HCT116 (cell line): ENCODE data around the gene MRPS2. TPM values are rescaled to one million over a fixed set of nuclear protein-coding genes. Genes with fewer than 3 reads are reported as not detected.

ENCODE experiments used
- ATAC-seq: fragments of 200-7000 bp; cut with Tn5 transposase; 2 replicates; pipeline ENCODE4 v1.9.1; 2020; ENCODE audit warnings: mild to moderate bottlenecking, moderate library complexity
- BruUV-seq: library from RNA; stranded (reverse); fragments of 400-500 nt; replicated peaks from 2 replicates; lab custom pipeline; 2021; lab: Mats Ljungman, UMichigan
- CTCF ChIA-PET: fragments of 300-600 bp; sonication (Branson Sonifier 250); formaldehyde crosslinking; loops from one replicate; lab custom pipeline; 2021; ENCODE audit warnings: antibody characterized with exemption; lab: Charles Lee
- POLR2A ChIA-PET: fragments of 300-600, 350-600 bp; sonication (Branson Sonifier 250); formaldehyde crosslinking; loops from one replicate; lab custom pipeline; 2021; ENCODE audit warnings: antibody characterized with exemption; lab: Charles Lee
- RAD21 ChIA-PET, 2 experiments: fragments of 300-600 bp; sonication (Branson Sonifier 250); formaldehyde crosslinking; loops; one replicate each; lab custom pipeline; 2023; ENCODE audit warnings: low total read pairs in 2 of 2; ENCODE audit not compliant: uncharacterized antibody in 2 of 2, unreplicated experiment in 2 of 2, low non-redundant PET in 1 of 2; lab: Charles Lee
- DNase-seq: peaks from one replicate; pipeline ENCODE4 v3.0.0-alpha.2; 2010; ENCODE audit warnings: low read depth, low spot score
- H2AFZ ChIP-seq: fragments of 200-600 bp; shearing (Covaris generic), sonication (generic); 2 replicates; pipeline ENCODE4 v1.6.1; 2017; ENCODE audit warnings: low read depth, mixed run types, mixed read lengths, antibody characterized with exemption, low read length; ENCODE audit not compliant: poor library complexity, severe bottlenecking
- H3K27ac ChIP-seq: 2 replicates; pipeline ENCODE4 v1.5.1; 2012; ENCODE audit warnings: low read depth, low read length
- H3K27me3 ChIP-seq: fragments of 200-600 bp; sonication (generic); 2 replicates; pipeline ENCODE4 v1.6.1; 2016; ENCODE audit warnings: mixed run types, low read length, mixed read lengths; ENCODE audit not compliant: insufficient read depth
- H3K36me3 ChIP-seq, 2 experiments: fragments of 200-500 bp in 1 of 2; fragments of 200-600 bp in 1 of 2; sonication (Bioruptor generic) in 1 of 2; sonication (generic) in 1 of 2; 2 replicates each; pipeline versions ENCODE4 v1.5.1 to v1.6.1; 2014 to 2016; ENCODE audit warnings: low read length in 2 of 2, inconsistent platforms in 1 of 2, mixed read lengths in 1 of 2, mixed run types in 1 of 2; ENCODE audit not compliant: insufficient read depth in 2 of 2, control insufficient read depth in 1 of 2
- H3K4me1 ChIP-seq, 2 experiments: fragments of 200-600 bp in 1 of 2; sonication (generic) in 1 of 2; 2 replicates each; pipeline versions ENCODE4 v1.5.1 to v1.6.1; 2012 to 2017; ENCODE audit warnings: low read length in 2 of 2, inconsistent platforms in 1 of 2, mild to moderate bottlenecking in 1 of 2, mixed read lengths in 1 of 2, mixed run types in 1 of 2, moderate library complexity in 1 of 2; ENCODE audit not compliant: insufficient read depth in 2 of 2, control insufficient read depth in 1 of 2
- H3K4me2 ChIP-seq: fragments of 200-600 bp; sonication (generic); 2 replicates; pipeline ENCODE4 v1.6.1; 2017; ENCODE audit warnings: mixed run types, low read length, mixed read lengths
- H3K4me3 ChIP-seq, 2 experiments: fragments of 200-600 bp in 1 of 2; sonication (generic) in 1 of 2; replicated peaks in 1 of 2; 2 replicates each; pipeline ENCODE4 v1.5.1; 2011 to 2016; ENCODE audit warnings: low read length in 2 of 2, control low read depth in 1 of 2, low read depth in 1 of 2, mild to moderate bottlenecking in 1 of 2, mixed read lengths in 1 of 2, mixed run types in 1 of 2
- H3K79me2 ChIP-seq: fragments of 200-600 bp; sonication (generic); 2 replicates; pipeline ENCODE4 v1.6.1; 2017; ENCODE audit warnings: mild to moderate bottlenecking, mixed run types, low read length, moderate library complexity, mixed read lengths; ENCODE audit not compliant: insufficient read depth
- H3K9ac ChIP-seq: fragments of 200-600 bp; sonication (generic); 2 replicates; pipeline ENCODE4 v1.6.1; 2016; ENCODE audit warnings: low read length, mixed read lengths
- H3K9me2 ChIP-seq: fragments of 200-600 bp; sonication (generic), shearing (Covaris generic); 2 replicates; pipeline ENCODE4 v1.6.1; 2017; ENCODE audit warnings: mixed run types, mild to moderate bottlenecking, moderate library complexity; ENCODE audit not compliant: insufficient read depth
- H3K9me3 ChIP-seq, 2 experiments: fragments of 200-500 bp in 1 of 2; fragments of 200-600 bp in 1 of 2; sonication (Bioruptor generic) in 1 of 2; sonication (generic) in 1 of 2; 2 replicates each; pipeline ENCODE4 v1.6.1; 2014 to 2017; ENCODE audit warnings: low read length in 2 of 2, mixed read lengths in 2 of 2, inconsistent platforms in 1 of 2, low read depth in 1 of 2, mild to moderate bottlenecking in 1 of 2, mixed run types in 1 of 2, moderate library complexity in 1 of 2; ENCODE audit not compliant: control insufficient read depth in 1 of 2, insufficient read depth in 1 of 2
- H4K20me1 ChIP-seq: fragments of 200-600 bp; sonication (generic), shearing (Covaris generic); 2 replicates; pipeline ENCODE4 v1.6.1; 2017; ENCODE audit warnings: mixed run types, mild to moderate bottlenecking, moderate library complexity; ENCODE audit not compliant: insufficient read depth
- CBX3 ChIP-seq: IDR thresholded peaks from 2 replicates; pipeline ENCODE4 v1.6.1; 2012; ENCODE audit warnings: low read depth
- CEBPB ChIP-seq: IDR thresholded peaks from 2 replicates; pipeline ENCODE4 v1.6.1; 2012; ENCODE audit warnings: low read depth
- EGR1 ChIP-seq: IDR thresholded peaks from 2 replicates; pipeline ENCODE4 v1.6.1; 2012; ENCODE audit warnings: low read depth
- ELF1 ChIP-seq: IDR thresholded peaks from 2 replicates; pipeline ENCODE4 v1.6.1; 2012; ENCODE audit warnings: low read depth, borderline replicate concordance
- EZH2 ChIP-seq: fragments of 200-600 bp; sonication (generic); IDR thresholded peaks from 2 replicates; pipeline ENCODE4 v1.6.1; 2017; ENCODE audit warnings: antibody characterized with exemption, mixed run types
- FOSL1 ChIP-seq: IDR thresholded peaks from 2 replicates; pipeline ENCODE4 v1.6.1; 2012; ENCODE audit warnings: low read depth
- JUND ChIP-seq: IDR thresholded peaks from 2 replicates; pipeline ENCODE4 v1.6.1; 2012
- POLR2A ChIP-seq: IDR thresholded peaks from 2 replicates; pipeline ENCODE4 v1.7.0; 2011; ENCODE audit warnings: borderline replicate concordance; ENCODE audit not compliant: insufficient read depth, insufficient read length; ENCODE audit errors: extremely low read depth
- RAD21 ChIP-seq: IDR thresholded peaks from 2 replicates; pipeline ENCODE4 v1.6.1; 2012; ENCODE audit warnings: low read depth, mild to moderate bottlenecking
- SIN3A ChIP-seq: IDR thresholded peaks from 2 replicates; pipeline ENCODE4 v1.6.1; 2012; ENCODE audit warnings: low read depth
- SP1 ChIP-seq: IDR thresholded peaks from 2 replicates; pipeline ENCODE4 v1.6.1; 2012; ENCODE audit warnings: low read depth
- SRF ChIP-seq: IDR thresholded peaks from 2 replicates; pipeline ENCODE4 v1.6.1; 2012; ENCODE audit warnings: low read depth
- TCF7L2 ChIP-seq: IDR thresholded peaks from 2 replicates; pipeline ENCODE4 v1.7.0; 2011; ENCODE audit warnings: borderline replicate concordance, inconsistent platforms; ENCODE audit not compliant: insufficient read depth, insufficient read length; ENCODE audit errors: extremely low read depth
- ZFX ChIP-seq: fragments of 450-650 bp; IDR thresholded peaks from 2 replicates; pipeline ENCODE4 v1.6.1; 2017
- ZNF274 ChIP-seq: fragments of 200-500 bp; sonication (Bioruptor generic); IDR thresholded peaks from 2 replicates; pipeline ENCODE4 v1.6.1; 2014; ENCODE audit warnings: mild to moderate bottlenecking, low read depth, low read length, inconsistent platforms
- intact Hi-C: fragments of 100-400 bp; cut with micrococcal nuclease; formaldehyde crosslinking; loops from 2 replicates; pipeline ENCODE4 v1.10.0; 2022
- total RNA-seq: library from RNA; stranded (reverse); gene quantifications from one replicate; pipeline ENCODE4 v1.2.1, GENCODE V29; 2021; ENCODE audit not compliant: unreplicated experiment
- TF ChIP-seq, protein P1 (sequence below): IDR thresholded peaks from 2 replicates; pipeline ENCODE4 v1.6.1; 2012
- TF ChIP-seq, protein P2 (sequence below), 3 experiments: fragments of 200-600 bp in 1 of 3; sonication (generic) in 1 of 3; IDR thresholded peaks in 2 of 3; conservative IDR thresholded peaks in 1 of 3; 2 replicates each; pipeline ENCODE4 v1.5.1; 2012 to 2017; ENCODE audit warnings: low read depth in 2 of 3, low read length in 2 of 3, antibody characterized with exemption in 1 of 3, borderline replicate concordance in 1 of 3, control low read depth in 1 of 3, mild to moderate bottlenecking in 1 of 3, mixed read lengths in 1 of 3, mixed run types in 1 of 3, moderate library complexity in 1 of 3; ENCODE audit not compliant: insufficient read depth in 1 of 3
- TF ChIP-seq, protein P3 (sequence below): IDR thresholded peaks from 2 replicates; pipeline ENCODE4 v1.6.1; 2011; ENCODE audit warnings: mild to moderate bottlenecking, low read length, moderate library complexity; ENCODE audit not compliant: insufficient replicate concordance; ENCODE audit errors: extremely low read depth

MRPS2 gene
- total RNA-seq, 1 experiment from 2014 or later, result 85.1 TPM

DNA sequence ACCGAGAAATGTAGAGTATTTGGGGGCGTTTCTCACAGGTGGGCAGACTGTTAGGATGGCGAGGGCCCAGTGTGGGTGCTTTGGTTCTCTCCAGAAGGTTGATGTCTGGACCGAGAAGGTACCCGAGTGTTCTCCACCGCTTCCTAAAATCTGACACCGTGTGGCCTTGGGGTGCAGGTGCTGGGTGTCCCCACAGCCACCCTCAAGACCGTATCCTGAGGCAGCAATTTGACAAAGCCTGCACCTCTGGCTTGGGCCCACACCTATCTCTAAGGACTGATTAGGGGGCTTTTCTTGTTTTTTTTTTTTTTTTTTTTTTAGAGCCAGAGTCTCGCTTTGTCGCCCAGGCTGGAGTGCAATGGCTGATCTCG, 19.6 kb upstream of the MRPS2 start:
- Histone ChIP-seq H3K79me2 (peaks cover 30% of the 10 kb centered on the region), H3K4me1 (peaks cover 10 to 20% of the 10 kb centered on the region in 2 experiments; a peak in 3 of 4 replicates), H2AFZ (no peak overlapping the region)
- ChIA-PET CTCF (interaction anchor here (0.6 to 0.8 kb wide), 2 partner anchors 9 to 15 kb away, joined by 3 read pairs; no protein-coding TSS in a partner anchor), RAD21 (no interaction called here)
- BruUV-seq, result no TSS peak
- TF ChIP-seq ZNF274 (no peak), TCF7L2 (no peak), ZFX (no peak), EZH2 (no peak), ELF1 (no peak), SP1 (no peak), POLR2A (no peak), SRF (no peak), RAD21 (no peak), CBX3 (no peak), JUND (no peak), EGR1 (no peak), FOSL1 (no peak), SIN3A (no peak), CEBPB (no peak)
- TF ChIP-seq, protein P1, sequence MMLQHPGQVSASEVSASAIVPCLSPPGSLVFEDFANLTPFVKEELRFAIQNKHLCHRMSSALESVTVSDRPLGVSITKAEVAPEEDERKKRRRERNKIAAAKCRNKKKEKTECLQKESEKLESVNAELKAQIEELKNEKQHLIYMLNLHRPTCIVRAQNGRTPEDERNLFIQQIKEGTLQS, result no peak
- TF ChIP-seq, protein P2, sequence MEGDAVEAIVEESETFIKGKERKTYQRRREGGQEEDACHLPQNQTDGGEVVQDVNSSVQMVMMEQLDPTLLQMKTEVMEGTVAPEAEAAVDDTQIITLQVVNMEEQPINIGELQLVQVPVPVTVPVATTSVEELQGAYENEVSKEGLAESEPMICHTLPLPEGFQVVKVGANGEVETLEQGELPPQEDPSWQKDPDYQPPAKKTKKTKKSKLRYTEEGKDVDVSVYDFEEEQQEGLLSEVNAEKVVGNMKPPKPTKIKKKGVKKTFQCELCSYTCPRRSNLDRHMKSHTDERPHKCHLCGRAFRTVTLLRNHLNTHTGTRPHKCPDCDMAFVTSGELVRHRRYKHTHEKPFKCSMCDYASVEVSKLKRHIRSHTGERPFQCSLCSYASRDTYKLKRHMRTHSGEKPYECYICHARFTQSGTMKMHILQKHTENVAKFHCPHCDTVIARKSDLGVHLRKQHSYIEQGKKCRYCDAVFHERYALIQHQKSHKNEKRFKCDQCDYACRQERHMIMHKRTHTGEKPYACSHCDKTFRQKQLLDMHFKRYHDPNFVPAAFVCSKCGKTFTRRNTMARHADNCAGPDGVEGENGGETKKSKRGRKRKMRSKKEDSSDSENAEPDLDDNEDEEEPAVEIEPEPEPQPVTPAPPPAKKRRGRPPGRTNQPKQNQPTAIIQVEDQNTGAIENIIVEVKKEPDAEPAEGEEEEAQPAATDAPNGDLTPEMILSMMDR (IDR thresholded peaks at IDR 0.05 in 2 of 3, conservative IDR thresholded peaks at IDR 0.05 in 1 of 3; ENCODE audit: borderline replicate concordance in 1 of 3, insufficient read depth in 1 of 3, low read depth in 2 of 3, low read length in 2 of 3), result no peak
- TF ChIP-seq, protein P3, sequence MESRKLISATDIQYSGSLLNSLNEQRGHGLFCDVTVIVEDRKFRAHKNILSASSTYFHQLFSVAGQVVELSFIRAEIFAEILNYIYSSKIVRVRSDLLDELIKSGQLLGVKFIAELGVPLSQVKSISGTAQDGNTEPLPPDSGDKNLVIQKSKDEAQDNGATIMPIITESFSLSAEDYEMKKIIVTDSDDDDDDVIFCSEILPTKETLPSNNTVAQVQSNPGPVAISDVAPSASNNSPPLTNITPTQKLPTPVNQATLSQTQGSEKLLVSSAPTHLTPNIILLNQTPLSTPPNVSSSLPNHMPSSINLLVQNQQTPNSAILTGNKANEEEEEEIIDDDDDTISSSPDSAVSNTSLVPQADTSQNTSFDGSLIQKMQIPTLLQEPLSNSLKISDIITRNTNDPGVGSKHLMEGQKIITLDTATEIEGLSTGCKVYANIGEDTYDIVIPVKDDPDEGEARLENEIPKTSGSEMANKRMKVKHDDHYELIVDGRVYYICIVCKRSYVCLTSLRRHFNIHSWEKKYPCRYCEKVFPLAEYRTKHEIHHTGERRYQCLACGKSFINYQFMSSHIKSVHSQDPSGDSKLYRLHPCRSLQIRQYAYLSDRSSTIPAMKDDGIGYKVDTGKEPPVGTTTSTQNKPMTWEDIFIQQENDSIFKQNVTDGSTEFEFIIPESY, result no peak
- TF ChIP-seq, all 23 proteins: peak for 0
- no peaks in the 10 kb centered on the region for H3K27me3 ChIP-seq
- peak overlapping the region; percentile 98 for H3K4me2 ChIP-seq
- H3K36me3 ChIP-seq, result peaks cover 4 to 23% of the 10 kb centered on the region in 2 experiments; a peak in 3 of 4 replicates
- H3K9ac ChIP-seq, result peak overlapping the region; percentile 82
- no peaks in the 10 kb centered on the region for H3K9me3 ChIP-seq
- intact Hi-C loops, result no loop called here
- H3K27ac ChIP-seq, result peak overlapping the region; percentile 91
- ATAC-seq, result peak; percentile 4; the same call in 1 of the 2 replicates
- DNase-seq, result no peak
- no peaks in the 10 kb centered on the region for H4K20me1 ChIP-seq
- POLR2A ChIA-PET, result interaction anchor here (1.0 to 1.6 kb wide), 2 partner anchors 10 to 12 kb away, joined by 5 to 6 read pairs; no protein-coding TSS in a partner anchor
- no peaks in the 10 kb centered on the region for H3K9me2 ChIP-seq
- peak overlapping the region; percentile 86 to 91 for H3K4me3 ChIP-seq
